Upper lobe of right lung (tissue), 1 donor: ENCODE measurements around the gene NTM. TPM values are rescaled to one million over a fixed set of nuclear protein-coding genes. Genes with fewer than 3 reads are reported as not detected.

Experiments used
- ATAC-seq: fragments of 200-7000 bp; cut with Tn5 transposase; one replicate; pipeline ENCODE4 v1.9.1; 2020; ENCODE audit warnings: mild to moderate bottlenecking, moderate library complexity
- DNase-seq: peaks from one replicate; pipeline ENCODE4 v3.0.0-alpha.2; 2020
- H3K27ac ChIP-seq: fragments of 200-600 bp; one replicate; pipeline ENCODE4 v1.8.0; 2022
- H3K27me3 ChIP-seq: fragments of 200-600 bp; one replicate; pipeline ENCODE4 v1.8.0; 2022; ENCODE audit warnings: mild to moderate bottlenecking
- H3K36me3 ChIP-seq: fragments of 200-600 bp; one replicate; pipeline ENCODE4 v1.8.0; 2022
- H3K4me1 ChIP-seq: fragments of 200-600 bp; one replicate; pipeline ENCODE4 v1.8.0; 2022
- H3K4me3 ChIP-seq: fragments of 200-600 bp; one replicate; pipeline ENCODE4 v1.8.0; 2022; ENCODE audit warnings: mild to moderate bottlenecking
- H3K9me3 ChIP-seq: fragments of 200-600 bp; one replicate; pipeline ENCODE4 v1.8.0; 2022
- CTCF ChIP-seq: fragments of 200-600 bp; IDR thresholded peaks from one replicate; pipeline ENCODE4 v1.8.0; 2022; ENCODE audit warnings: antibody characterized with exemption
- intact Hi-C: fragments of 100-400 bp; cut with DNase I; formaldehyde crosslinking; loops from one replicate; pipeline ENCODE4 v1.11.0; 2022
- total RNA-seq: library from RNA; stranded (reverse); fragmentation: NEBNext Ultra II Directional; extraction: Animal tissue kit (Norgen Biotek cat#: 25700); gene quantifications from one replicate; pipeline ENCODE4 v1.2.1, GENCODE V29; 2021
- donor health status: DM: no; HTN: yes; CAD: no; lungs with severe emphysema.

NTM gene
- total RNA-seq, 1 donor from 2014 or later: 3.7 TPM

GRCh38 chr11:132127900-132128288 is 757.5 kb downstream of the NTM start:
- Histone ChIP-seq H3K27ac (no peak overlapping the region), H3K27me3 (no peaks in the 10 kb centered on the region), H3K36me3 (no peaks in the 10 kb centered on the region), H3K9me3 (no peaks in the 10 kb centered on the region), H3K4me1 (peaks cover 10% of the 10 kb centered on the region), H3K4me3 (no peak overlapping the region)
- no peak for TF ChIP-seq CTCF
- ATAC-seq: no peak
- intact Hi-C loops: no loop called here
- no peak for DNase-seq

DNA sequence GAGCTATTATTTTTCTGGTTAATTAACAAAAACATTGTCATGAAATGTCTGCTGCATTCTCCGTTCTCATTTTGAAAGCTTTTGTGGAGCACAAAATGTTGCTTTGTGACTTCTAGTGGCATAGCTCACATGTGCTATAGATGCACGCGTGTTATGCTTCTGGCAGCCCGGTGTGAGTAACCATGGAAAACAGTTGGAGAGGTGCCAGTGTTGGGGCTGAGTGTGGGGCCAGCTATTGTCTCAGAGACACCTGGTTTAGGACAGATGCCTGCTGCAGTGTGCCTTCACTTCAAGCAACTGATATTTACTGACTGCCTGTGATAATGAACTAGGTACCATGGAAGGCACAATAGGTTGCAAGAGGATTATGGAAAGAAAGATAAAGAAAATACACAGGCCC is 760.6 kb downstream of the NTM start:
- DNase-seq (no peak), ATAC-seq (no peak)
- H3K9me3 ChIP-seq: no peaks in the 10 kb centered on the region
- no peak overlapping the region for H3K4me3 ChIP-seq
- H3K27ac ChIP-seq: no peak overlapping the region
- no peaks in the 10 kb centered on the region for H3K27me3 ChIP-seq
- TF ChIP-seq CTCF: no peak
- intact Hi-C loops: no loop called here
- peaks cover 8% of the 10 kb centered on the region for H3K4me1 ChIP-seq
- no peaks in the 10 kb centered on the region for H3K36me3 ChIP-seq

- TF ChIP-seq CTCF: no peak
- no peak for ATAC-seq
- Histone ChIP-seq H3K27ac (no peak overlapping the region), H3K36me3 (no peaks in the 10 kb centered on the region), H3K9me3 (no peaks in the 10 kb centered on the region), H3K4me1 (peaks cover under 1% of the 10 kb centered on the region), H3K27me3 (no peaks in the 10 kb centered on the region), H3K4me3 (no peak overlapping the region)
- DNase-seq: no peak
- intact Hi-C loops: no loop called here
Observed at GRCh38 chr11:132131961-132132360, 761.5 kb downstream of the NTM start.

- no peak overlapping the region for H3K4me3 ChIP-seq
- DNase-seq (no peak), ATAC-seq (no peak)
- H3K36me3 ChIP-seq: no peaks in the 10 kb centered on the region
- H3K27me3 ChIP-seq: no peaks in the 10 kb centered on the region
- TF ChIP-seq CTCF: no peak
- H3K9me3 ChIP-seq: no peaks in the 10 kb centered on the region
- H3K27ac ChIP-seq: no peak overlapping the region
- H3K4me1 ChIP-seq: no peaks in the 10 kb centered on the region
- intact Hi-C loops: no loop called here
Observed at GRCh38 chr11:132134322-132134721, 763.9 kb downstream of the NTM start.

- no peaks in the 10 kb centered on the region for H3K36me3 ChIP-seq
- DNase-seq: no peak
- no peak for ATAC-seq
- H3K9me3 ChIP-seq: no peaks in the 10 kb centered on the region
- no peak overlapping the region for H3K4me3 ChIP-seq
- intact Hi-C loops: no loop called here
- TF ChIP-seq CTCF: no peak
- no peaks in the 10 kb centered on the region for H3K4me1 ChIP-seq
- no peak overlapping the region for H3K27ac ChIP-seq
- no peaks in the 10 kb centered on the region for H3K27me3 ChIP-seq
Observed at GRCh38 chr11:132137289-132137980, 767.0 kb downstream of the NTM start.

GRCh38 chr11:132137981-132138313 is 767.5 kb downstream of the NTM start:
- Histone ChIP-seq H3K4me3 (no peak overlapping the region), H3K27me3 (no peaks in the 10 kb centered on the region), H3K9me3 (no peaks in the 10 kb centered on the region), H3K27ac (no peak overlapping the region), H3K4me1 (no peaks in the 10 kb centered on the region), H3K36me3 (no peaks in the 10 kb centered on the region)
- peak; percentile 60 for ATAC-seq
- intact Hi-C loops: no loop called here
- no peak for TF ChIP-seq CTCF
- no peak for DNase-seq
